ENCODE measurements around the gene HBM. TPM values are rescaled to one million over a fixed set of nuclear protein-coding genes. Genes with fewer than 3 reads are reported as not detected.
A peak's percentile ranks its signal among the peaks of the same experiment; 100 is the strongest.
"Not testable (repeated sequence)": the region's sequence is repeated elsewhere in the genome, so short reads cannot be mapped to it uniquely, and the experiment has no call there.

HBM gene
- total RNA-seq, 2 experiments from 2014 or later = not detected

DNA sequence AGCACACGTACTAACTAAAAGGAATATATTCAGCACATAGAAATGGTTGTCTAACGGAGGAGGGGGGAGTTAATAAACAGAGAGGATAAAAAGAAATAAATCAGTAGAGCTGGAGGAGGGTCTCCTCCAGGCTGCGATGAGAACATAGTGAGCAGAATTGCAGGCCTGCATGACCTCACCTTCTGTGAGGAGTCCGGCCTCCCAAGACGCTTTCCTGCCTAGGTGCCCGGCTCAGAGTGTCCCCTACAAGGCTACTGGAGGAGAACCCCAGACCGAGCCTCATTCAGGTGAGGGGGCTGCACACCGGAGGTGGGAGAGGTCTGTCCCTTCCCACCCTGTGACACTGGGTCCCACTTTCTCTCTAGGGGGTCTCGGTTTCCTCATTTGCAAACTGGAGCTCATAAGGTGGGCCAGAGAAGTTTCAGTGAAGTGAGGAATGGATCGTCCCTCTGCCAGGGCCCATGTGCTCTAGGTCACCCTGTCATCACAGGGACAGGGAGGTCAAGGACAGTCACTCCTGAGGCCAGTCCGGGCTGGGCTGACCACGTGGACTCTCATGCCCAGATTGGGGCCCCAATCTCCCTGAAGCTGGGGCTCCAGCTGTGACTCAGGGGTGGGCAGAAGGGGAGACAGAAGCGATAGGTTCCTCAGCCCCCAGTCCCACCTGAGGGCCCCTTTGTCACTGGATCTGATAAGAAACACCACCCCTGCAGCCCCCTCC lies 3.3 kb upstream of the HBM start:
- ChIA-PET POLR2A (interaction anchor here (0.6 kb wide), 1 partner anchor 10 kb away, joined by 3 read pairs; the partner anchor contains the start of gene HBZ), CTCF (interaction anchor here (0.6 kb wide), 1 partner anchor 56 kb away, joined by 3 read pairs; no protein-coding TSS in a partner anchor)
- Mint-ChIP-seq H3K27ac (no peak overlapping the region), H3K9me3 (ENCODE audit: low read depth) (no peaks in the 10 kb centered on the region), H3K27me3 (peaks cover 29% of the 10 kb centered on the region), H3K4me1 (peaks cover 5% of the 10 kb centered on the region), H3K4me3 (no peak overlapping the region), H3K36me3 (ENCODE audit: low read depth) (no peaks in the 10 kb centered on the region)
- ATAC-seq = no peak
- DNase-seq = no peak
- intact Hi-C loops (cut with DNase I, micrococcal nuclease) = loop anchor here (1.0 kb wide), 1 partner anchor 9 kb away; no protein-coding TSS in a partner anchor

GRCh38 chr16:163139-163538 lies 2.6 kb upstream of the HBM start:
- H3K27ac Mint-ChIP-seq; H3K4me1 Mint-ChIP-seq; ATAC-seq; H3K9me3 Mint-ChIP-seq (ENCODE audit: low read depth); H3K4me3 Mint-ChIP-seq; intact Hi-C loops (cut with DNase I, micrococcal nuclease); H3K36me3 Mint-ChIP-seq (ENCODE audit: low read depth); CTCF ChIA-PET; DNase-seq: not testable (repeated sequence)
- H3K27me3 Mint-ChIP-seq = peaks cover 30% of the 10 kb centered on the region
- POLR2A ChIA-PET = interaction anchor here (0.6 kb wide), 1 partner anchor 11 kb away, joined by 3 read pairs; the partner anchor contains the start of gene HBZ

- POLR2A ChIA-PET; H3K36me3 Mint-ChIP-seq (ENCODE audit: low read depth); H3K4me3 Mint-ChIP-seq; intact Hi-C loops (cut with DNase I, micrococcal nuclease); ATAC-seq; DNase-seq; H3K27ac Mint-ChIP-seq; H3K9me3 Mint-ChIP-seq (ENCODE audit: low read depth); CTCF ChIA-PET; H3K4me1 Mint-ChIP-seq: not testable (repeated sequence)
- H3K27me3 Mint-ChIP-seq = peaks cover 33% of the 10 kb centered on the region
Measured at GRCh38 chr16:163696-164095, 2.1 kb upstream of the HBM start.

DNA sequence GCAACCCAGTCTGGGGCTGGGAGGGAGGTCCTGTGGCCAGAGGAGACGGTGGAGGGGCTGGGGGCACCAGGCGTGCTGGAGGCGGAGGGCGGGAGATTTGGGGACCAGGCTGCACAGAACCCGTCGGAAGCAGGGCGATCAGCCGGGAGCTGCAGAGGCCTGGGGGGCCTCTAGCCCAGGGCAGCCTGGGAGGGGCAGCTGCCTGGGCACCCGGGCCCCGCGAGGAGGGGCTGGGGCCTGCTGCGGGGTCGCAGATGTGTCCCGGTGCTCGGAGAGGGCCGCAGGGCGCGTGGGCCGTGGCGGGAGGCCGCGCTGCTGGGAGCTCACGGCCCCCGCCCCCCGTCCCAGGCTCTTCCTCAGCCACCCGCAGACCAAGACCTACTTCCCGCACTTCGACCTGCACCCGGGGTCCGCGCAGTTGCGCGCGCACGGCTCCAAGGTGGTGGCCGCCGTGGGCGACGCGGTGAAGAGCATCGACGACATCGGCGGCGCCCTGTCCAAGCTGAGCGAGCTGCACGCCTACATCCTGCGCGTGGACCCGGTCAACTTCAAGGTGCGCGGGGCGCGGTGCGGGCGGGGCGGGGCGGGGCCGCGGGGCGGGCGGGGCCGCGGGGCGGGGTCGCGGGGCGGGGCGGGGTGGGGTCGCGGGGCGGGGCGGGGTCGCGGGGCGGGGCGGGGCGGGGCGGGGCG lies 1.5 kb upstream of the HBM start:
- H3K27ac Mint-ChIP-seq; CTCF ChIA-PET; H3K36me3 Mint-ChIP-seq (ENCODE audit: low read depth); POLR2A ChIA-PET; H3K4me3 Mint-ChIP-seq; H3K9me3 Mint-ChIP-seq (ENCODE audit: low read depth); intact Hi-C loops (cut with DNase I, micrococcal nuclease); H3K4me1 Mint-ChIP-seq; DNase-seq: not testable (repeated sequence)
- ATAC-seq = peak; percentile 56
- peaks cover 34% of the 10 kb centered on the region for H3K27me3 Mint-ChIP-seq

- no peaks in the 10 kb centered on the region for H3K9me3 Mint-ChIP-seq (ENCODE audit: low read depth)
- DNase-seq (no peak), ATAC-seq (peak; percentile 16)
- peaks cover 32% of the 10 kb centered on the region for H3K27me3 Mint-ChIP-seq
- POLR2A ChIA-PET = no interaction called here
- H3K4me1 Mint-ChIP-seq = peaks cover 5% of the 10 kb centered on the region
- H3K4me3 Mint-ChIP-seq = peak overlapping the region; percentile 26
- intact Hi-C loops (cut with DNase I, micrococcal nuclease) = loop anchor here in 1 of 2 experiments (1.0 kb wide), 1 partner anchor 27 kb away; the partner anchor contains the start of gene NPRL3
- no peaks in the 10 kb centered on the region for H3K36me3 Mint-ChIP-seq (ENCODE audit: low read depth)
- H3K27ac Mint-ChIP-seq = no peak overlapping the region
- CTCF ChIA-PET = interaction anchor here (1.1 kb wide), 1 partner anchor 58 kb away, joined by 3 read pairs; no protein-coding TSS in a partner anchor
Measured at GRCh38 chr16:164827-165538, 795 bp upstream of the HBM start.

DNA sequence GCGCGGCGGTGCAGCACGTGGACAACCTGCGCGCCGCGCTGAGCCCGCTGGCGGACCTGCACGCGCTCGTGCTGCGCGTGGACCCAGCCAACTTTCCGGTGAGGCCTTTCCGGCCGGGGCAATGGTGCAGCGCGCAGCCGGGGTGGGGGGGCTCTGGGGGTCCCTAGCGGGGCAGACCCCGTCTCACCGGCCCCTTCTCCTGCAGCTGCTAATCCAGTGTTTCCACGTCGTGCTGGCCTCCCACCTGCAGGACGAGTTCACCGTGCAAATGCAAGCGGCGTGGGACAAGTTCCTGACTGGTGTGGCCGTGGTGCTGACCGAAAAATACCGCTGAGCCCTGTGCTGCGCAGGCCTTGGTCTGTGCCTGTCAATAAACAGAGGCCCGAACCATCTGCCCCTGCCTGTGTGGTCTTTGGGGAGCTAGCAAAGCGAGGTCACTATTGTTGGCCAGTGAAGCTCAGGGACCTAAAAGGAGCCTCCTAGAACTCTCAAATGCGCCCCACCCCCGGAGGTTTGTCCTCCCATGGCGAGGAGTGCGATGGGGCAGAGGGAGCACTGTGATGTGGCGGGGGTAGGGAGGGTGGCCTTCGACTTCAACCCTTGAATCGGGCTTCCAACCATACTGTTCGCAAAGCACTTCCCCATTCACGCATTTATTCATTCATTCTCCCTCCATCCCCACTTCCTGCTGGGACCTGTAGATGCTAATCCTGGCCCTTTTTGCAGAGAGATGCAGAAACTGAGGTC lies 770 bp downstream of the HBM start:
- H3K36me3 Mint-ChIP-seq (ENCODE audit: low read depth) = no peaks in the 10 kb centered on the region
- H3K4me3 Mint-ChIP-seq = no peak overlapping the region
- no peaks in the 10 kb centered on the region for H3K9me3 Mint-ChIP-seq (ENCODE audit: low read depth)
- DNase-seq = no peak
- CTCF ChIA-PET = interaction anchor here (1.1 kb wide), 1 partner anchor 60 kb away, joined by 3 read pairs; no protein-coding TSS in a partner anchor
- H3K4me1 Mint-ChIP-seq = peaks cover 5% of the 10 kb centered on the region
- peaks cover 42% of the 10 kb centered on the region for H3K27me3 Mint-ChIP-seq
- no peak for ATAC-seq
- POLR2A ChIA-PET = no interaction called here
- intact Hi-C loops (cut with DNase I, micrococcal nuclease) = no loop called here
- no peak overlapping the region for H3K27ac Mint-ChIP-seq

DNA sequence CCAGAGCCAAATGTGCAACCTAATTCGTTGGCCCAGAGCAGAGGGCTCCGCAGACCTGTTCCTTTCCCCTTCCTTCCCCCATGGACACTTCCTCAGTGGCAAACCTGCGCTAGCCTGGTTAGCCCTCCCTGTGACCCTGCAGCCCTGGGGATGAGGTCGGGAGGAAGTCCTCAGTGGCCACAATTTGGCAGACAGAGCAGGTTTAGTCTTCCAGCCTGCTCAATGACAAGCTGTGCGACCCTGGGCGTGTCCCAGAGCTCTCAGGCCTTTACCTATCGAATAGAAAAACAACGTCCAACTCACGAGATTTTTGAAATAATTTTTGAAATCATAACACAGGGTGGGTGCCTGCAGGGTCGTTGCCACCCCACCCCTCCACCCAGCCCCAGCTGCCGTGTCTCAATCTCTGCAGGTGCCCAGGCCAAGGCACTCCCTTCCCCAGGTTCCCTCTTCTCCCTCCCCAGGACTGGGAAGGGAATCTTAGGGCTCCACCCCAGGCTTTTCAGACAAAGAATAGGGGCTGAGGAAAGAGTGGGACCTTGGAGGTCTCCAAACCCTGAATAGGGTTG lies 1.4 kb downstream of the HBM start:
- DNase-seq = no peak
- Mint-ChIP-seq H3K9me3 (ENCODE audit: low read depth) (no peaks in the 10 kb centered on the region), H3K4me1 (peaks cover 5% of the 10 kb centered on the region), H3K27me3 (peaks cover 45% of the 10 kb centered on the region), H3K27ac (no peak overlapping the region), H3K36me3 (ENCODE audit: low read depth) (no peaks in the 10 kb centered on the region), H3K4me3 (no peak overlapping the region)
- CTCF ChIA-PET = interaction anchor here (1.8 kb wide), 1 partner anchor 60 kb away, joined by 5 read pairs; no protein-coding TSS in a partner anchor
- POLR2A ChIA-PET = no interaction called here
- intact Hi-C loops (cut with DNase I, micrococcal nuclease) = no loop called here
- no peak for ATAC-seq

DNA sequence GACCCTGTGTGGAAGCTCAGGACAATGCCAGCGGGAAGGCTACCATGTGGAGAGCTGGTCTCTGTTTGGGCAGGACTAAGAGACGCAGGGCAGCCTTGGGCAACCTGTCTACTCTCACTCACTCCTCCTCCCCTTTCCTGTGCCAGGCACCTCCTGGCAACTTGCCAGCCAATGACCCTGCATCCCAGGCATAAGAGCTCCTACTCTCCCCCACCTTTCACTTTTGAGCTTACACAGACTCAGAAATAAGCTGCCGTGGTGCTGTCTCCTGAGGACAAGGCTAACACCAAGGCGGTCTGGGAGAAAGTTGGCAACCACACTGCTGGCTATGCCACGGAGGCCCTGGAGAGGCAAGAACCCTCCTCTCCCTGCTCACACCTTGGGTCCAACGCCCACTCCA lies 2.6 kb downstream of the HBM start:
- Mint-ChIP-seq H3K4me1 (peaks cover 5% of the 10 kb centered on the region), H3K9me3 (ENCODE audit: low read depth) (no peaks in the 10 kb centered on the region), H3K4me3 (no peak overlapping the region), H3K27me3 (peaks cover 44% of the 10 kb centered on the region), H3K36me3 (ENCODE audit: low read depth) (no peaks in the 10 kb centered on the region), H3K27ac (no peak overlapping the region)
- intact Hi-C loops (cut with DNase I, micrococcal nuclease) = no loop called here
- ATAC-seq (no peak), DNase-seq (no peak)
- CTCF ChIA-PET = interaction anchor here (0.6 to 1.8 kb wide), 6 partner anchors 13 to 438 kb away, joined by 4 to 6 read pairs (median 4); no protein-coding TSS in a partner anchor
- POLR2A ChIA-PET = no interaction called here

GRCh38 chr16:169014-169413 lies 3.2 kb downstream of the HBM start:
- peaks cover 47% of the 10 kb centered on the region for H3K27me3 Mint-ChIP-seq
- H3K9me3 Mint-ChIP-seq (ENCODE audit: low read depth) = no peaks in the 10 kb centered on the region
- H3K27ac Mint-ChIP-seq = no peak overlapping the region
- POLR2A ChIA-PET = no interaction called here
- no peak overlapping the region for H3K4me3 Mint-ChIP-seq
- H3K36me3 Mint-ChIP-seq (ENCODE audit: low read depth) = no peaks in the 10 kb centered on the region
- intact Hi-C loops (cut with DNase I, micrococcal nuclease) = no loop called here
- CTCF ChIA-PET = interaction anchor here (0.6 to 1.8 kb wide), 4 partner anchors 62 to 437 kb away, joined by 4 to 5 read pairs (median 4); no protein-coding TSS in a partner anchor
- no peak for DNase-seq
- H3K4me1 Mint-ChIP-seq = peaks cover 5% of the 10 kb centered on the region
- ATAC-seq = no peak

- intact Hi-C loops (cut with DNase I, micrococcal nuclease); H3K9me3 Mint-ChIP-seq (ENCODE audit: low read depth): not testable (repeated sequence)
Measured at GRCh38 chr16:170088-170507, 4.3 kb downstream of the HBM start.

More at GRCh38 chr16:170088-170507, 4.3 kb downstream of the HBM start:
- H3K36me3 Mint-ChIP-seq (ENCODE audit: low read depth); DNase-seq; H3K27ac Mint-ChIP-seq; H3K4me3 Mint-ChIP-seq; H3K4me1 Mint-ChIP-seq; ATAC-seq; POLR2A ChIA-PET: not testable (repeated sequence)
- CTCF ChIA-PET = interaction anchor here (0.9 kb wide), 1 partner anchor 9 kb away, joined by 4 read pairs; no protein-coding TSS in a partner anchor
- peaks cover 55% of the 10 kb centered on the region for H3K27me3 Mint-ChIP-seq
